Neural cell (in vitro differentiated cells): ENCODE data around the gene SEMA7A. TPM values are rescaled to one million over a fixed set of nuclear protein-coding genes. Genes with fewer than 3 reads are reported as not detected.
"Not testable (repeated sequence)": the region's sequence is repeated elsewhere in the genome, so short reads cannot be mapped to it uniquely, and the experiment has no call there.

Experiments used
- H2AFZ ChIP-seq: fragments of 200-600, 300-800 bp; sonication (generic), shearing (Covaris generic); 2 replicates; pipeline ENCODE4 v1.6.0; 2014; ENCODE audit warnings: low read depth, mild to moderate bottlenecking, antibody characterized with exemption, low read length, moderate library complexity
- H3F3A ChIP-seq: fragments of 200-600 bp; shearing (Covaris generic); 2 replicates; pipeline ENCODE4 v1.6.1; 2016; ENCODE audit warnings: mild to moderate bottlenecking, moderate library complexity, mixed read lengths, antibody characterized with exemption, low read length; ENCODE audit not compliant: insufficient read depth, poor library complexity, severe bottlenecking
- H3K27ac ChIP-seq: fragments of 200-600, 300-800 bp; sonication (generic), shearing (Covaris generic); 2 replicates; pipeline ENCODE4 v1.5.1; 2014; ENCODE audit warnings: mild to moderate bottlenecking, low read length, moderate library complexity
- H3K27me3 ChIP-seq: fragments of 300-800, 200-600 bp; sonication (generic), shearing (Covaris generic); 2 replicates; pipeline ENCODE4 v1.6.0; 2014; ENCODE audit warnings: mild to moderate bottlenecking, low read depth, low read length, moderate library complexity; ENCODE audit not compliant: insufficient read depth
- H3K36me3 ChIP-seq: fragments of 300-800, 200-600 bp; sonication (generic), shearing (Covaris generic); 2 replicates; pipeline ENCODE4 v1.5.1; 2014; ENCODE audit warnings: mild to moderate bottlenecking, antibody characterized with exemption, low read length, moderate library complexity; ENCODE audit not compliant: insufficient read depth
- H3K4me2 ChIP-seq: fragments of 300-800, 200-600 bp; sonication (generic), shearing (Covaris generic); 2 replicates; pipeline ENCODE4 v1.6.0; 2014; ENCODE audit warnings: mild to moderate bottlenecking, low read length
- H3K4me3 ChIP-seq: fragments of 300-800, 200-600 bp; sonication (generic), shearing (Covaris generic); 2 replicates; pipeline ENCODE4 v1.5.1; 2014; ENCODE audit warnings: mild to moderate bottlenecking, low read length, moderate library complexity
- H3K79me2 ChIP-seq: fragments of 200-600 bp; shearing (Covaris generic); replicated peaks from 2 replicates; pipeline ENCODE4 v1.6.0; 2014; ENCODE audit warnings: mild to moderate bottlenecking, low read length, moderate library complexity; ENCODE audit not compliant: insufficient read depth
- H3K9ac ChIP-seq: fragments of 300-800, 200-600 bp; sonication (generic), shearing (Covaris generic); 2 replicates; pipeline ENCODE4 v1.6.1; 2016; ENCODE audit warnings: mild to moderate bottlenecking, low read length, mixed read lengths
- H3K9me2 ChIP-seq: fragments of 200-600 bp; shearing (Covaris generic); 2 replicates; pipeline ENCODE4 v1.6.1; 2016; ENCODE audit warnings: mild to moderate bottlenecking, low read length, mixed read lengths; ENCODE audit not compliant: insufficient read depth
- H3K9me3 ChIP-seq: fragments of 200-600, 300-800 bp; sonication (generic), shearing (Covaris generic); 2 replicates; pipeline ENCODE4 v1.6.1; 2016; ENCODE audit warnings: mild to moderate bottlenecking, mixed run types, low read length, moderate library complexity, mixed read lengths
- H4K20me1 ChIP-seq: fragments of 200-600 bp; shearing (Covaris generic); 2 replicates; pipeline ENCODE4 v1.6.1; 2016; ENCODE audit warnings: mild to moderate bottlenecking, mixed run types; ENCODE audit not compliant: insufficient read depth
- CTCF ChIP-seq: fragments of 450-650 bp; IDR thresholded peaks from 2 replicates; pipeline ENCODE4 v1.5.1; 2014; ENCODE audit warnings: antibody characterized with exemption, mild to moderate bottlenecking, moderate library complexity; ENCODE audit not compliant: poor library complexity, severe bottlenecking
- EP300 ChIP-seq: fragments of 450-650 bp; conservative IDR thresholded peaks from 2 replicates; pipeline ENCODE4 v1.6.1; 2014; ENCODE audit warnings: antibody characterized with exemption, mild to moderate bottlenecking, moderate library complexity; ENCODE audit not compliant: poor library complexity, severe bottlenecking
- EZH2 ChIP-seq: fragments of 200-600, 300-800 bp; shearing (Covaris generic), sonication (generic); IDR thresholded peaks from 2 replicates; pipeline ENCODE4 v1.6.1; 2014; ENCODE audit warnings: antibody characterized with exemption, low read length, borderline replicate concordance, mild to moderate bottlenecking; ENCODE audit not compliant: insufficient read depth, poor library complexity, severe bottlenecking
- MXI1 ChIP-seq: fragments of 450-650 bp; conservative IDR thresholded peaks from 2 replicates; pipeline ENCODE4 v1.6.1; 2014; ENCODE audit warnings: antibody characterized with exemption, mild to moderate bottlenecking; ENCODE audit not compliant: poor library complexity, severe bottlenecking
- POLR2AphosphoS5 ChIP-seq: IDR thresholded peaks from 2 replicates; pipeline ENCODE4 v1.6.1; 2012
- RAD21 ChIP-seq: fragments of 450-650 bp; conservative IDR thresholded peaks from 2 replicates; pipeline ENCODE4 v1.6.1; 2014; ENCODE audit warnings: antibody characterized with exemption, mild to moderate bottlenecking, moderate library complexity
- REST ChIP-seq: IDR thresholded peaks from 2 replicates; pipeline ENCODE4 v1.6.1; 2012; ENCODE audit warnings: borderline replicate concordance
- SMC3 ChIP-seq: fragments of 450-650 bp; conservative IDR thresholded peaks from 2 replicates; pipeline ENCODE4 v1.6.1; 2014; ENCODE audit warnings: antibody characterized with exemption, mild to moderate bottlenecking, moderate library complexity; ENCODE audit not compliant: poor library complexity
- TAF1 ChIP-seq: IDR thresholded peaks from 2 replicates; pipeline ENCODE4 v1.6.1; 2012; ENCODE audit warnings: low read depth
- polyA plus RNA-seq: library from polyadenylated mRNA; depleted of rRNA; stranded (reverse); fragments of >200 nt; gene quantifications from 2 replicates; pipeline ENCODE4 v1.2.3, GENCODE V29; 2014

SEMA7A gene
- polyA plus RNA-seq, 1 donor from 2014 or later = 28.8 TPM

- Histone ChIP-seq H3K4me3 (no peak overlapping the region), H4K20me1 (no peaks in the 10 kb centered on the region), H3F3A (no peaks in the 10 kb centered on the region), H3K4me2 (no peak overlapping the region), H2AFZ (no peak overlapping the region), H3K9me3 (no peaks in the 10 kb centered on the region), H3K79me2 (no peaks in the 10 kb centered on the region), H3K27me3 (peaks cover 19% of the 10 kb centered on the region), H3K27ac (no peak overlapping the region), H3K9ac (no peak overlapping the region), H3K9me2 (no peaks in the 10 kb centered on the region), H3K36me3 (no peaks in the 10 kb centered on the region)
- TF ChIP-seq EP300 (no peak), EZH2 (no peak), REST (no peak), MXI1 (no peak), CTCF (no peak), TAF1 (no peak), POLR2AphosphoS5 (no peak), RAD21 (no peak)
Observed at GRCh38 chr15:74364936-74365597, 68.7 kb downstream of the SEMA7A start.

DNA sequence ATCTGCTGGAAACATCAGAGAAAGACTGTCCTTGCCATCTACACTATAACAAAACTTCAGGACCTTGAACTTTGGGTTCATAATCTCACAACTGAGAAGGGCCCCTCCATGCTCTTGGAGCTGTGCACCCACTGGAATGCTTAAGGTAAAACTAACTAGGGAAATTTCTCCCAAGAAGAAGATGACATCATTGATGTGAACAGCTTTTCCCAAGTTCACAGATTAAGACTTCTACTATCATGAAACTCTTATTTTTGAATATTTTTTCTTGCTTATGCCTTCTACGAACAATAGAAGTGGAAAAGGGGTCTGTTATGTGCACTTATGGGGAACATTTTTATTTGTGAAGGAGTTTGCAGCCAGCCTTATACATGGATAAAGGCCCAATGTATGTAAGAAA is 71.3 kb downstream of the SEMA7A start:
- H3K27ac ChIP-seq = no peak overlapping the region
- TF ChIP-seq POLR2AphosphoS5 = no peak
- no peak for TF ChIP-seq EP300
- no peak for TF ChIP-seq EZH2
- no peak for TF ChIP-seq RAD21
- no peak for TF ChIP-seq SMC3
- TF ChIP-seq MXI1 = no peak
- TF ChIP-seq TAF1 = no peak
- no peak for TF ChIP-seq CTCF
- no peak for TF ChIP-seq REST
- no peak overlapping the region for H3K4me3 ChIP-seq
- H3K36me3 ChIP-seq = no peaks in the 10 kb centered on the region
- no peak overlapping the region for H3K9ac ChIP-seq
- H2AFZ ChIP-seq = no peak overlapping the region
- no peak overlapping the region for H3K4me2 ChIP-seq
- no peaks in the 10 kb centered on the region for H3K79me2 ChIP-seq
- H3K27me3 ChIP-seq = peaks cover 19% of the 10 kb centered on the region
- H3F3A ChIP-seq = no peaks in the 10 kb centered on the region
- no peaks in the 10 kb centered on the region for H3K9me3 ChIP-seq
- H3K9me2 ChIP-seq = no peaks in the 10 kb centered on the region
- no peaks in the 10 kb centered on the region for H4K20me1 ChIP-seq

DNA sequence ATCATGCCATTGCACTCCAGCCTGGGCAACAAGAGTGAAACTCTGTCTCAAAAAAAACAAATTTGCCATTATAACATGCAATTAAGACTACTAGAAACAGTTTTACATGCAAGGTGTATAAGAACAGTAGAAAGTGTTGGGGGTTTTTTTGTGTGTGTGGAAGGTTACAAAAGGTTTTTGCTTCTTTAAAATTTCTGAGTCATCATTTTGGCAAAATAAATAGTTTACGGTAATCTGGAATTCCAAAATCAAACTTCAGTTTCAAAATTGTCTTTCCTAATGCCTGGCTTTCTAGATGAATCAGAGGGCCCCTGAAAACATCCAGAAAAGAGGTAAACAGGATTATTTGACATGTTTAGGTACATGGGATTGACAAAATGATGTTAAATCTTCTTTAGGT is 72.9 kb downstream of the SEMA7A start:
- H3K9me2 ChIP-seq, H3K79me2 ChIP-seq, H3K9me3 ChIP-seq: not testable (repeated sequence)

More for the DNA sequence above, 72.9 kb downstream of the SEMA7A start:
- H3K36me3 ChIP-seq, H3K9ac ChIP-seq, H3K4me3 ChIP-seq, H3K27ac ChIP-seq, H4K20me1 ChIP-seq, H3F3A ChIP-seq, H3K4me2 ChIP-seq, H2AFZ ChIP-seq: not testable (repeated sequence)
- peaks cover 12% of the 10 kb centered on the region for H3K27me3 ChIP-seq
